MM.1S (cell line): ENCODE measurements around the gene MISP.

ENCODE experiments used
- DNase-seq: peaks from one replicate; pipeline ENCODE4 v3.0.0-alpha.2; 2015
- H2AFZ ChIP-seq: fragments of 300-600 bp; sonication (generic); 2 replicates; pipeline ENCODE4 v1.6.0; 2016; ENCODE audit warnings: antibody characterized with exemption, low read length
- H3F3A ChIP-seq: fragments of 300-600 bp; sonication (generic); 2 replicates; pipeline ENCODE4 v1.6.1; 2016; ENCODE audit warnings: mild to moderate bottlenecking, antibody characterized with exemption, low read length, moderate library complexity, mixed read lengths; ENCODE audit not compliant: insufficient read depth
- H3K27ac ChIP-seq: fragments of 300-600 bp; sonication (generic); 2 replicates; pipeline ENCODE4 v1.5.1; 2016; ENCODE audit warnings: mild to moderate bottlenecking, low read length
- H3K27me3 ChIP-seq: fragments of 300-600 bp; sonication (generic); replicated peaks from 2 replicates; pipeline ENCODE4 v1.6.0; 2016; ENCODE audit warnings: low read length; ENCODE audit not compliant: insufficient read depth
- H3K36me3 ChIP-seq: fragments of 300-600 bp; sonication (generic); replicated peaks from 2 replicates; pipeline ENCODE4 v1.6.1; 2016; ENCODE audit warnings: mild to moderate bottlenecking, low read length, mixed read lengths; ENCODE audit not compliant: insufficient read depth
- H3K4me1 ChIP-seq: fragments of 300-600 bp; sonication (generic); 2 replicates; pipeline ENCODE4 v1.6.1; 2016; ENCODE audit warnings: low read length, mixed read lengths
- H3K4me2 ChIP-seq: fragments of 300-600 bp; sonication (generic); 2 replicates; pipeline ENCODE4 v1.6.0; 2016; ENCODE audit warnings: low read depth, low read length
- H3K4me3 ChIP-seq: fragments of 300-600 bp; sonication (generic); 2 replicates; pipeline ENCODE4 v1.5.1; 2016; ENCODE audit warnings: low read length, mixed read lengths
- H3K79me2 ChIP-seq: fragments of 300-600 bp; sonication (generic); 2 replicates; pipeline ENCODE4 v1.6.1; 2016; ENCODE audit warnings: mixed run types, low read length, mixed read lengths
- H3K9ac ChIP-seq: fragments of 300-600 bp; sonication (generic); 2 replicates; pipeline ENCODE4 v1.6.1; 2016; ENCODE audit warnings: low read length, mixed read lengths
- H3K9me2 ChIP-seq: fragments of 300-600 bp; sonication (generic); replicated peaks from 2 replicates; pipeline ENCODE4 v1.6.1; 2016; ENCODE audit warnings: mild to moderate bottlenecking, low read length, mixed read lengths; ENCODE audit not compliant: insufficient read depth
- H3K9me3 ChIP-seq: fragments of 300-600 bp; sonication (generic); replicated peaks from 2 replicates; pipeline ENCODE4 v1.6.1; 2016; ENCODE audit warnings: mild to moderate bottlenecking, low read length, mixed read lengths; ENCODE audit not compliant: insufficient read depth
- H4K20me1 ChIP-seq: fragments of 300-600 bp; sonication (generic); 2 replicates; pipeline ENCODE4 v1.6.1; 2016; ENCODE audit warnings: mild to moderate bottlenecking, low read length, moderate library complexity, mixed read lengths; ENCODE audit not compliant: insufficient read depth
- CTCF ChIP-seq: fragments of 300-600 bp; sonication (generic); IDR thresholded peaks from 2 replicates; pipeline ENCODE4 v1.5.1; 2016; ENCODE audit warnings: antibody characterized with exemption, low read length, mixed read lengths
- EZH2 ChIP-seq: fragments of 300-600 bp; sonication (generic); optimal IDR thresholded peaks from 2 replicates; pipeline ENCODE3; 2017; ENCODE audit warnings: low read depth, mild to moderate bottlenecking, antibody characterized with exemption, low read length, mixed read lengths
- EZH2phosphoT487 ChIP-seq: fragments of 300-600 bp; sonication (generic); IDR thresholded peaks from 2 replicates; pipeline ENCODE4 v1.6.1; 2018; ENCODE audit warnings: antibody characterized with exemption, low read length

MISP gene

GRCh38 chr19:788686-788982, 37.7 kb downstream of the MISP start:
- TF ChIP-seq EZH2phosphoT487 (no peak), EZH2 (no peak), CTCF (no peak)
- Histone ChIP-seq H3K36me3 (no peaks in the 10 kb centered on the region), H3K79me2 (no peaks in the 10 kb centered on the region), H3K9me2 (no peaks in the 10 kb centered on the region), H3K9me3 (no peaks in the 10 kb centered on the region), H3K27ac (no peak overlapping the region), H3K27me3 (peaks cover 34% of the 10 kb centered on the region), H3K4me1 (no peaks in the 10 kb centered on the region), H3K9ac (no peak overlapping the region), H4K20me1 (no peaks in the 10 kb centered on the region), H3K4me2 (no peak overlapping the region), H3K4me3 (no peak overlapping the region), H2AFZ (no peak overlapping the region), H3F3A (no peaks in the 10 kb centered on the region)
- DNase-seq, result no peak

GRCh38 chr19:788983-789700, 38.2 kb downstream of the MISP start:
- Histone ChIP-seq H3F3A (no peaks in the 10 kb centered on the region), H4K20me1 (no peaks in the 10 kb centered on the region), H3K36me3 (no peaks in the 10 kb centered on the region), H3K79me2 (no peaks in the 10 kb centered on the region), H3K4me1 (no peaks in the 10 kb centered on the region), H3K4me2 (no peak overlapping the region), H3K27ac (no peak overlapping the region), H3K27me3 (peaks cover 30% of the 10 kb centered on the region), H2AFZ (no peak overlapping the region), H3K9me2 (no peaks in the 10 kb centered on the region), H3K9ac (no peak overlapping the region), H3K4me3 (no peak overlapping the region), H3K9me3 (no peaks in the 10 kb centered on the region)
- no peak for DNase-seq
- TF ChIP-seq CTCF (no peak), EZH2phosphoT487 (no peak)

- no peaks in the 10 kb centered on the region for H3F3A ChIP-seq
- no peaks in the 10 kb centered on the region for H3K9me2 ChIP-seq
- no peak overlapping the region for H3K27ac ChIP-seq
- no peak for DNase-seq
- H3K4me2 ChIP-seq, result no peak overlapping the region
- no peaks in the 10 kb centered on the region for H4K20me1 ChIP-seq
- no peak for TF ChIP-seq EZH2phosphoT487
- H2AFZ ChIP-seq, result no peak overlapping the region
- no peaks in the 10 kb centered on the region for H3K79me2 ChIP-seq
- no peaks in the 10 kb centered on the region for H3K4me1 ChIP-seq
- no peaks in the 10 kb centered on the region for H3K36me3 ChIP-seq
- H3K27me3 ChIP-seq, result peaks cover 24% of the 10 kb centered on the region
- H3K9me3 ChIP-seq, result no peaks in the 10 kb centered on the region
- H3K9ac ChIP-seq, result no peak overlapping the region
- H3K4me3 ChIP-seq, result no peak overlapping the region
These were observed 38.8 kb downstream of the MISP start for GRCh38 chr19:789701-790060.

- Histone ChIP-seq H3K27me3 (peaks cover 21% of the 10 kb centered on the region), H2AFZ (no peak overlapping the region), H3K79me2 (0 out of 2 replicates have a peak, but pooled peaks cover under 1% of the 10 kb centered on the region), H3K9me3 (no peaks in the 10 kb centered on the region), H3K4me3 (no peak overlapping the region), H4K20me1 (no peaks in the 10 kb centered on the region), H3F3A (no peaks in the 10 kb centered on the region), H3K9me2 (no peaks in the 10 kb centered on the region), H3K4me1 (no peaks in the 10 kb centered on the region), H3K4me2 (no peak overlapping the region), H3K9ac (no peak overlapping the region), H3K36me3 (no peaks in the 10 kb centered on the region), H3K27ac (no peak overlapping the region)
- no peak for DNase-seq
- no peak for TF ChIP-seq EZH2
- TF ChIP-seq CTCF, result no peak
- no peak for TF ChIP-seq EZH2phosphoT487
These were observed 40.2 kb downstream of the MISP start for GRCh38 chr19:791007-791566.
